Tibial nerve (tissue), 4 donors: ENCODE measurements around the gene DRD3.

Source experiments
- EP300 ChIP-seq, 2 donors: sonication (generic); formaldehyde crosslinking; IDR thresholded peaks; one replicate each; pipeline ENCODE4 v1.6.1; 2017; ENCODE audit warnings: antibody characterized with exemption in 2 of 2, mild to moderate bottlenecking in 1 of 2
- POLR2A ChIP-seq, 2 donors: fragments of 450-650 bp; IDR thresholded peaks; one replicate each; pipeline ENCODE4 v1.6.1; 2017; ENCODE audit warnings: antibody characterized with exemption in 2 of 2, mild to moderate bottlenecking in 2 of 2, moderate library complexity in 2 of 2
- TF ChIP-seq, protein P1 (sequence below), 5 experiments: fragments of 200-600 bp in 3 of 5; fragments of 450-650 bp in 2 of 5; sonication (generic) in 3 of 5; IDR thresholded peaks; one replicate each; pipeline ENCODE4 v1.5.1; 2016 to 2019; ENCODE audit warnings: antibody characterized with exemption in 5 of 5, mild to moderate bottlenecking in 3 of 5, moderate library complexity in 2 of 5

GRCh38 chr3:114218006-114218405 lies 39.2 kb upstream of the DRD3 start:
- TF ChIP-seq, protein P1, sequence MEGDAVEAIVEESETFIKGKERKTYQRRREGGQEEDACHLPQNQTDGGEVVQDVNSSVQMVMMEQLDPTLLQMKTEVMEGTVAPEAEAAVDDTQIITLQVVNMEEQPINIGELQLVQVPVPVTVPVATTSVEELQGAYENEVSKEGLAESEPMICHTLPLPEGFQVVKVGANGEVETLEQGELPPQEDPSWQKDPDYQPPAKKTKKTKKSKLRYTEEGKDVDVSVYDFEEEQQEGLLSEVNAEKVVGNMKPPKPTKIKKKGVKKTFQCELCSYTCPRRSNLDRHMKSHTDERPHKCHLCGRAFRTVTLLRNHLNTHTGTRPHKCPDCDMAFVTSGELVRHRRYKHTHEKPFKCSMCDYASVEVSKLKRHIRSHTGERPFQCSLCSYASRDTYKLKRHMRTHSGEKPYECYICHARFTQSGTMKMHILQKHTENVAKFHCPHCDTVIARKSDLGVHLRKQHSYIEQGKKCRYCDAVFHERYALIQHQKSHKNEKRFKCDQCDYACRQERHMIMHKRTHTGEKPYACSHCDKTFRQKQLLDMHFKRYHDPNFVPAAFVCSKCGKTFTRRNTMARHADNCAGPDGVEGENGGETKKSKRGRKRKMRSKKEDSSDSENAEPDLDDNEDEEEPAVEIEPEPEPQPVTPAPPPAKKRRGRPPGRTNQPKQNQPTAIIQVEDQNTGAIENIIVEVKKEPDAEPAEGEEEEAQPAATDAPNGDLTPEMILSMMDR (IDR thresholded peaks at IDR 0.05): no peak
- TF ChIP-seq POLR2A (IDR thresholded peaks at IDR 0.05) (no peak), EP300 (IDR thresholded peaks at IDR 0.05) (no peak)
